ENCODE results near the gene COX10.
"Not testable (repeated sequence)": the region's sequence is repeated elsewhere in the genome, so short reads cannot be mapped to it uniquely, and the experiment has no call there.

DNA sequence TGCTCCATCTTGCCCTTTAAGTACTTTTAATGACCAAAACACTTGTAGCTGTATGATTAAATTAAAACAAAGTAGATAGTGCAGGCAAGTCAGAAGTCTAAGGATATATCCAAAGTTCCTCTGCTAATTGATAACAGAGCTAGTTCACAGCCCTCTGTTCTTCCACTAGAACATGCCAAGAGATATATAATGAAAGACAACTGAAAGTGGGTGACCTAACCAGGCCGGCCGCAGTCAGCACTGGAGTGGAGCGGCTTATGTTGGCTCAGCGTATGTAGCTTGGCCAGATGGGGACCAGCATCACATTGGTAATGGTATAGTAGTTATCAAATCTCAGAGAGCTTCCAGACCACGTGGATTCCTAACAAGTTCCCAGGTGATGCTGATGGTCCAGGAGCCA is 115.2 kb downstream of the COX10 start:
- TF ChIP-seq, protein P1, sequence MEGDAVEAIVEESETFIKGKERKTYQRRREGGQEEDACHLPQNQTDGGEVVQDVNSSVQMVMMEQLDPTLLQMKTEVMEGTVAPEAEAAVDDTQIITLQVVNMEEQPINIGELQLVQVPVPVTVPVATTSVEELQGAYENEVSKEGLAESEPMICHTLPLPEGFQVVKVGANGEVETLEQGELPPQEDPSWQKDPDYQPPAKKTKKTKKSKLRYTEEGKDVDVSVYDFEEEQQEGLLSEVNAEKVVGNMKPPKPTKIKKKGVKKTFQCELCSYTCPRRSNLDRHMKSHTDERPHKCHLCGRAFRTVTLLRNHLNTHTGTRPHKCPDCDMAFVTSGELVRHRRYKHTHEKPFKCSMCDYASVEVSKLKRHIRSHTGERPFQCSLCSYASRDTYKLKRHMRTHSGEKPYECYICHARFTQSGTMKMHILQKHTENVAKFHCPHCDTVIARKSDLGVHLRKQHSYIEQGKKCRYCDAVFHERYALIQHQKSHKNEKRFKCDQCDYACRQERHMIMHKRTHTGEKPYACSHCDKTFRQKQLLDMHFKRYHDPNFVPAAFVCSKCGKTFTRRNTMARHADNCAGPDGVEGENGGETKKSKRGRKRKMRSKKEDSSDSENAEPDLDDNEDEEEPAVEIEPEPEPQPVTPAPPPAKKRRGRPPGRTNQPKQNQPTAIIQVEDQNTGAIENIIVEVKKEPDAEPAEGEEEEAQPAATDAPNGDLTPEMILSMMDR (conservative IDR thresholded peaks at IDR 0.05; ENCODE audit: low read length): not testable (repeated sequence)
- TF ChIP-seq EZH2phosphoT487 (IDR thresholded peaks at IDR 0.05; ENCODE audit: borderline replicate concordance, low read depth, low read length): not testable (repeated sequence)

All from OCI-LY7 (cell line).